Hepatocyte (in vitro differentiated cells): ENCODE data around the gene SH3BGRL3.

ENCODE experiments used
- CTCF ChIP-seq: fragments of 200-600 bp; sonication (generic); IDR thresholded peaks from 2 replicates; pipeline ENCODE4 v1.5.1; 2016; ENCODE audit warnings: antibody characterized with exemption, mild to moderate bottlenecking; ENCODE audit not compliant: poor library complexity
- EZH2 ChIP-seq: fragments of 200-600 bp; sonication (generic); IDR thresholded peaks from 2 replicates; pipeline ENCODE4 v1.6.1; 2016; ENCODE audit warnings: antibody characterized with exemption, mild to moderate bottlenecking, borderline replicate concordance

- TF ChIP-seq CTCF (no peak), EZH2 (no peak)
These were observed 25.5 kb upstream of the SH3BGRL3 start for GRCh38 chr1:26254404-26254803.
